ES-I3 (cell line): ENCODE results near the gene DMRT1.
"Not testable (repeated sequence)": the region's sequence is repeated elsewhere in the genome, so short reads cannot be mapped to it uniquely, and the experiment has no call there.

ENCODE experiments used
- H3K36me3 ChIP-seq: 2 replicates; pipeline ENCODE4 v1.6.1; 2013; ENCODE audit warnings: mild to moderate bottlenecking, low read length, control low read depth, moderate library complexity; ENCODE audit not compliant: insufficient read depth
- H3K4me1 ChIP-seq: 2 replicates; pipeline ENCODE4 v1.6.1; 2013; ENCODE audit warnings: mild to moderate bottlenecking, control low read depth, low read length; ENCODE audit not compliant: insufficient read depth
- H3K9ac ChIP-seq: 2 replicates; pipeline ENCODE4 v1.6.1; 2013; ENCODE audit warnings: low read depth, mild to moderate bottlenecking, low read length, moderate library complexity
- H3K9me3 ChIP-seq: 2 replicates; pipeline ENCODE4 v1.6.1; 2013; ENCODE audit warnings: mild to moderate bottlenecking, low read length, moderate library complexity; ENCODE audit not compliant: control insufficient read depth, insufficient read depth

Gene DMRT1

DNA sequence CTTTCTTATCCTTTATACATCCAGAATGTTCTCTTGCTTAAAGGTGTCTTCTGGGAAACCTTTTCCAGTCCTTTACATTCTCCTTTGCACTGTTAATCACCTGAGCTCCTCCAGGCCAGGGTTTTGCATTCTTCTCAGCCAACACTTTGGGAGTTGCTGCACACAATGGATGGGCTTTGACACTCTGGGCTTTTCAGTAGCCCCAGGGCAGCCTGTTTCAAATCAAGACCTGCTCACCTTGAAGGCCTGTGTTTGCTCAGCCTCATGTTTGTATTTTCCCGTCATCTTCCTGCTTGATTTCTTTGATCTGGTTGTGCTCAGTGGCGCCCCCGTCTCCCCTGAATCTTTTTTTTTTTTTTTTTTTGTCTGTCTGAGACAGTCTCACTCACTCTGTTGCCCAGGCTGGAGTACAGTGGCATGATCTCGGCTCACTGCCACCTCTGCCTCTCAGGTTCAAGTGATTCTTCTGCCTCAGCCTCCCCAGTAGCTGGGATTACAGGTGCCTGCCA, 41.0 kb downstream of the DMRT1 start:
- Histone ChIP-seq H3K4me1 (no peaks in the 10 kb centered on the region), H3K9ac (no peak overlapping the region), H3K9me3 (no peaks in the 10 kb centered on the region), H3K36me3 (no peaks in the 10 kb centered on the region)

DNA sequence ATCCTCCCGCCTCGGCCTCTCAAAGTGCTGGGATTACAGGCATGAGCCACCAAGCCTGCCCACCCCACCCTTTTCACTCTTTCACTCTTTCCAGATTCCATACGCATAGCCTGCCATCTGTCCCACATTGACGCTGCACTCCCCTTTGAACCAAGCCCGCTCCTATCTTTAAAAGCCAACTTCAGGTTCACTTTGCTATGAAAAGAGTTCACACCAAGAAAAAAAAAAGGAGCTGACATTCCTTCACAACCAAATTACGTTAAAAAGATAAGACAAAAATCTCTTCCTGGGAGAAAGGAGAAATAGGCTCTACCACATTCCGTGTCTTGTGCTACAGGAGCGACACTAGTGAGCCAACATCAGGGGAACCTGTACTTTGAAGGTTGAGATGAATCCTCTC, 41.5 kb downstream of the DMRT1 start:
- no peaks in the 10 kb centered on the region for H3K9me3 ChIP-seq
- H3K4me1 ChIP-seq = no peaks in the 10 kb centered on the region
- H3K9ac ChIP-seq = no peak overlapping the region
- no peaks in the 10 kb centered on the region for H3K36me3 ChIP-seq

DNA sequence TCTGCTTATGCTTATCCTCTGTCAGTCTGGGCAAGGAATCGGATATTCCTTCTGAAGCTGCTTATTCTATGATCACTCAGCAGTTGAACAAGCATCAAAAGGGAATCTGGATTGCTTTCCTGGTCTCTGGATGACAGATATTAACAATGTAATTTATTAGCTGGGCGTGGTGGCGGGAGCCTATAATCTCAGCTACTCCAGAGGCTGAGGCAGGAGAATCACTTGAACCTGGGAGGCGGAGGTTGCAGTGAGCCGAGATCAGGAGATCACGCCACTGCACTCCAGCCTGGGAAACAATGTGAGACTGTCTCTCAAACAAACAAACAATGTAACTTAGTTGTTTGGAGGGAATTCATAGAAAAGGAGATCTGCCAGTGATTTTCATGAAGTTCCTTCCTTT, 45.4 kb downstream of the DMRT1 start:
- H3K36me3 ChIP-seq = no peaks in the 10 kb centered on the region
- H3K9me3 ChIP-seq = no peaks in the 10 kb centered on the region
- no peaks in the 10 kb centered on the region for H3K4me1 ChIP-seq
- H3K9ac ChIP-seq = no peak overlapping the region

DNA sequence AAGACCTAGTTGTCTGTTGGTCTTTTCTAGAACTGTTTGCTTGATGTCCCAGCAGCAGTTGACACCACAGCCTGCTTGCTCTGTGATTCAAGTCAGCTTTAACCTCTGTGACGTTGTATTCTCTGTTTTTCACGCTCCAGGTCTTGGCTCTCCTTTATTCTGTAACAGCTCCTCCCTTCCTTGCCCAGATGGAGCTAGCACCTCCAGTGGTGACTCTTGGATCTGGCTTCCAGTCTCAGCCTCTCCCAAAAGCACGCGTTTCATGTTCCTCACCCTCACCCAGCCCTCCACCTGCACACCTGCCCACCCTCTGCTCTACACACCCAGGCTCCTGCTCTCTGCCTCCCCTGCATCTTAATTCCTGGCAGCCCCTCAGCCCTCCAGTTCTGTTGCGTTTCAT, 50.6 kb downstream of the DMRT1 start:
- Histone ChIP-seq H3K9ac (no peak overlapping the region), H3K9me3 (no peaks in the 10 kb centered on the region), H3K4me1 (no peaks in the 10 kb centered on the region), H3K36me3 (no peaks in the 10 kb centered on the region; the same call in 1 of the 2 replicates)

DNA sequence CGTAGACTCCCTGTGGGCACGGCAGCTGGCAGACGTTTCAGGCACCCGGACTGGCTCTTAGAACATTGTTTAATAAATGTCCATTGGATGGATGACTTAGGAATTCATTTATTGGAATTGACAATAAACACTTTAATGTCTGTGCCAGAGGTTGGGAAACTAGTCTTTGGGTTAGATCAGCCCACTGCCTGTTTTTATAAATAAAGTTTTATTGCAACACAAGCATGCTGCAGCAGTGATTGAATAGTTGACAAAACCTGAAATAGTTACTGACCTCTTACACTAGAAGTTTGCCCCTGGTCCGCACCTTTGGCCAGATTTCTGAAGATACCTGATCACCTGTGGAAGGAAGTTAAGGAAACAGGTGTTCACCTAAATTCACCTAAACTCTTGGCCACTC, 51.6 kb downstream of the DMRT1 start:
- Histone ChIP-seq H3K9me3 (no peaks in the 10 kb centered on the region), H3K9ac (no peak overlapping the region), H3K4me1 (no peaks in the 10 kb centered on the region), H3K36me3 (no peaks in the 10 kb centered on the region; the same call in 1 of the 2 replicates)

DNA sequence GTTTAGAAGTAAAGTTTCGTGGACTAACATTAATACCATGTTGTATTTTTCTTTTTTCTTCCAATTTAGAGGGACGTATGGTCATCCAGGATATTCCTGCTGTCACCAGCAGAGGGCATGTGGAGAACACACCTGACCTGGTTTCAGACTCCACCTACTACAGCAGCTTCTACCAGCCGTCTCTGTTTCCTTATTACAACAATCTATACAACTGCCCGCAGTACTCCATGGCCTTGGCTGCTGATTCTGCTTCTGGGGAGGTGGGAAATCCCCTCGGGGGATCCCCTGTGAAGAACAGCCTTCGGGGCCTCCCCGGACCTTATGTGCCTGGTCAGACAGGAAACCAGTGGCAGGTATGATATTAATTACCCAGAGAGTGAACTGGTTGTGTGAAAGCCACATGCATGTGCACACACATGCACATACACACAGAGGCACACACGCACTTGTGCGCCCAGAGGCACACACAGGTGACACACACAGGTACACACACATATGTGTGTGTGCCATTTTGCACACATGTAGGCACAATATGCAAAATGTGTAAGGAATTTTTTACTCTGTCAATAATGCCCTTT, 52.4 kb downstream of the DMRT1 start:
- Histone ChIP-seq H3K36me3 (no peaks in the 10 kb centered on the region; the same call in 1 of the 2 replicates), H3K4me1 (no peaks in the 10 kb centered on the region; the same call in 1 of the 2 replicates)

DNA sequence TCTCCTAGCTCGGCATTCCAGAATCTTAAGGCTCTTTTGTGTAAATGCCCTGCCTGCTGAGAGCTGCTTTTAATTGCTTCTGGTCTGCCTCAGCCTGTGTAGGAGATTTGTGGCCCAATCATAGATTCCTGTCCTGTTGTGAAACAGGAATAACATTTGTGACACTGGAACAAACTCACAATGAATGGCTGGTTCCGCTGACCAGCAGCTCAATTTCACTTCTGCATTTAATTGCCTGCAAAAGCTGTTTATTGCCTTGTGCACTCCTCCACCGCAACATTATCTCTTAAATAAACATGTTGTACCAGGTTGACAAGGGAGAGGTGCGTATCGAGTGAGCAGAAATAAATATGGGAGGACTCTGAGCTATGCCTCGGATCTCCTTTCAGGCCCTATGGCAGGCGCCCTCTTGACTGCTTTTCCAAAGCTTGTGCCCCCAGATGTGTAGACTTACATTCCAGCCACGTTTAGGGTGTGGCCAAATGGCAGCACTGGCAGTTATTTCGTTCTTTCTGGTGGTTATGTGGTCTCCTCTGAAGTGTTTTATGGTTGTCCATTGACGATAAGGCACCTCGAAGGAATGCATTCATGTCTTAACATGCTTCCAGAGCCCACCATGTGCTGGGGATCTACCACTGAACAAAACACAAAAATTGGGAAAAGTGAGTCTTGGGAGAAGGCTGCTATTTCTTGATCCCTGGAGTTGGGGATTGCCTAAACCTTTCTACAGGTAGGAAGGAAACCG, 58.1 kb downstream of the DMRT1 start:
- Histone ChIP-seq H3K9me3 (no peaks in the 10 kb centered on the region), H3K36me3 (no peaks in the 10 kb centered on the region; the same call in 1 of the 2 replicates), H3K4me1 (peaks cover 14% of the 10 kb centered on the region; the same call in 1 of the 2 replicates), H3K9ac (no peak overlapping the region)

More for the DNA sequence above, 52.4 kb downstream of the DMRT1 start:
- Histone ChIP-seq H3K9me3 (no peaks in the 10 kb centered on the region), H3K9ac (no peak overlapping the region)

DNA sequence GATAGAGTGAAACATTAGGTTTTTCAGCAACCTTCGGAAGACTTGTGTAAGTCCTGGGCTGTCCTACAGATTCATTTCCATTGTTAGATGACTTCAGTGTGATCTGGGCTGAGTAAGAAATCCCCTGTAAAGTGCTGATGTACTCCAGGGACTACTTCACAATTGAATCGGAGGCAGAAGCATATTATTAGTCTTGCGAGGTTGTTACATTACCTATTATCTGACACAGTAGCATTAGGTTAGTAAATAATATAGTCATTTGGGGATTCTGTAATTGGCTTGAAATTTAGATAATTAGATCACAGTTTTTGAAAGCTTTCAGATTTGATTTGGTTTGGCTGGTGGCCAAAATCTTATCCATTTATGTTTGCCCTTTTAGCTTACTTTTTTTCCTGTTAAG, 62.4 kb downstream of the DMRT1 start:
- Histone ChIP-seq H3K9me3 (no peaks in the 10 kb centered on the region), H3K9ac (no peak overlapping the region), H3K36me3 (no peaks in the 10 kb centered on the region), H3K4me1 (peaks cover 14% of the 10 kb centered on the region; the same call in 1 of the 2 replicates)

DNA sequence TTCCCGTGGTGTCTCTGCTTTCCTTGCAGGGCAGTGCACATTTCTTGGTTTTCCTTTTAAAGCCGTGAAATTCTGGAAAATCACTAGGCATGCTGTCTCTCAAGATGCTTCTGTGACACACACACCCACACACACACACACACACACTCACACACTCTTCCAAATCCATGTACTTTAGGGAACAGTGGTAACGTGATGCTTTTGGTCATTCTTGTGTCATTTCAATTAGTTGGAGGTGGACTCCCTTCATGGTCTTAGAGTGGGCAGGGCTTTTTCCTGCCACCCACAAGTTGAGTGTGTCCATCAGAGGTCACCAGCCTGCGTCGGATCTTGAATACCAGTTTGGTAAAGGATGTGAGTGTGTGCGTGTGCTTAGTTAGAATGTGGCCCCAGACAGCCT, 64.4 kb downstream of the DMRT1 start:
- H3K36me3 ChIP-seq = no peaks in the 10 kb centered on the region
- H3K9ac ChIP-seq = no peak overlapping the region
- H3K9me3 ChIP-seq = no peaks in the 10 kb centered on the region
- H3K4me1 ChIP-seq = peaks cover 10% of the 10 kb centered on the region; the same call in 1 of the 2 replicates

DNA sequence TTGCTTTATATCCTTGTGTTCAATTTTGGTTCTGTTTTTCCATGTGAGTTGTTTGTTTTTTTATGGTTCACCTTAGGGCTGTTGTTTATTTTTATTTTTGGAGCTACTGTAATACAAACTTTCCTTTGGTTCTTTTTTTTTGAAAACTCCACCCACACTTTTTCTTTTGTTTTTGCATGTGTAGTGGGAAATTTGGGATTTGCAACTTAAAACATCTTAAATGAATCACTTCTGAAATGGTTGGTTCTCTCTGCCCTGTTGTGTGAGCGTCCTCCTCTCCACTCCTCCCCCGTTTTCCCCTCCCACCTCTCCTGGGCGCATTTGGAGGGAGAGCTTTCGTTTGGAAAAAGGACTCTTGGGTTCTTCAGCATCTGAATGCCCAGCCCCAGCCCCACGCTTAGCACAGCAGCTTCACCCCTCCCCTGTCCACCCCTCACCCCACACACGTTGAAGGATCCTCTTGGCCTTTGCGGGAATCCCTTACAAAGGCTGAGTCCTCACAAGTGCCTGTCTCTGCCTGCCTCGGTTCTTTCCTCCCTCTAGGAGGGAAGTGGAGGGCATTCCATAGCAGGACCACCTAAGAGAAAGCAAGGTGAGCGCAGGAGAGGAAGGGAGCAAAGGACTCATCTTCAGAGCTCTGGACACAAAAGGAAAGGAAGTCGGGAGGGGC, 67.2 kb downstream of the DMRT1 start:
- H3K4me1 ChIP-seq = peaks cover under 1% of the 10 kb centered on the region; the same call in 1 of the 2 replicates
- H3K9me3 ChIP-seq = no peaks in the 10 kb centered on the region
- H3K9ac ChIP-seq = peak overlapping the region; percentile 17; the same call in 1 of the 2 replicates
- H3K36me3 ChIP-seq = no peaks in the 10 kb centered on the region

DNA sequence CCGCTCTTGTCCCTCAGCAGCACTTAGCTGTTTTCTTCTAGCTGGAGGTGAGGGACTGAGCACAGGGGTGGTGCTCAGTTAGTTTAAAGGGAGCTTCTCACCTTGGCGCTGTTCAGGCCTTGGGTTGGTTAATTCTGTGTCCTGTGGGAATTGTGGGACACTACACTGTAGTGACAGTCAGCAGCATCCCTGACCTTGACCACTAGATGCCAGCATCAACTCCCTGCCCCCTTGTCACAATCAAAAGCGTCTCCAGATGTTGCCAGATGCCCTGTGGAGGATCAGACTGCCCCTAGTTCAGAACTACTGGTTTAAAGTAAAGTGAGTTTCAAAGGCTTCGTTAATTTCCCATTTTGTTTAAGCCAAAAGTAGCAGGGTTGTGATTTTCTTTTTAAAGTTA, 69.5 kb downstream of the DMRT1 start:
- H3K36me3 ChIP-seq = no peaks in the 10 kb centered on the region
- no peak overlapping the region for H3K9ac ChIP-seq
- no peaks in the 10 kb centered on the region for H3K4me1 ChIP-seq
- H3K9me3 ChIP-seq = no peaks in the 10 kb centered on the region

DNA sequence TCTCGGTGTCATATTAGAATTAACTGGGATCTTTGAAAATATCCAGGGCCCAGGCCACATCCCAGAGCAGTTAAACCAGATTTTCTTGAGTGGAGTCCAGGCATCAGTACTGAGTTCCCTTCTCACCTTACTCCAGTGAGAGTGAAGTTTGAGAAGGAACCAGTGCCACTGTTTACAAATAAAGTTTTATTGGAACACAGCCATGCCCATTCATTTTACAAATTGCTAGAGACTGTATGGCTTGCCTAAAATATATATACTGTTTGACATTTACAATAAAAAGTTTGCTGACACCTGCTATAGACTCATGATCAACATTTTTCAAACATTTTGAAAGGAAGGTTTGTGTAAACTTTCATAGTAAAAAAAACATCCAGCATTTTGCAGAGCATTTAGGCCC, 71.3 kb downstream of the DMRT1 start:
- H3K9ac ChIP-seq = no peak overlapping the region
- H3K4me1 ChIP-seq = no peaks in the 10 kb centered on the region
- H3K36me3 ChIP-seq = no peaks in the 10 kb centered on the region
- H3K9me3 ChIP-seq = no peaks in the 10 kb centered on the region

DNA sequence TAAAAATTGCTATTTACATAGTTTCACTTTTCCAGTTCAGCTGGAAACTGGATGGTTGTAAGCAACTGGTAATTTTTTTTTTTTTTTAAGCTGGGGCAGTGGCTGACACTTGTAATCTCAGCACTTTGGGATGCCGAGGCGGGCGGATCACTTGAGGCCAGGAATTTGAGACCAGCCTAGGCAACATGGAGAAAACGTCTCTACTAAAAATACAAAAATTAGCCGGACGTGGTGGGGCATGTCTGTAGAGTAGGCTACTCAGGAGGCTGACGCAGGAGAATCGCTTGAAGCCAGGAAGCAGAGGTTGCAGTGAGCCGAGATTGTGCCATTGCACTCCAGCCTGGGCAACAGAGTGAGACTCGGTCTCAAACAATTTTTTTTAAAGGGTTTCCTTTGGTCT, 72.0 kb downstream of the DMRT1 start:
- H3K9me3 ChIP-seq, H3K36me3 ChIP-seq, H3K4me1 ChIP-seq, H3K9ac ChIP-seq: not testable (repeated sequence)

DNA sequence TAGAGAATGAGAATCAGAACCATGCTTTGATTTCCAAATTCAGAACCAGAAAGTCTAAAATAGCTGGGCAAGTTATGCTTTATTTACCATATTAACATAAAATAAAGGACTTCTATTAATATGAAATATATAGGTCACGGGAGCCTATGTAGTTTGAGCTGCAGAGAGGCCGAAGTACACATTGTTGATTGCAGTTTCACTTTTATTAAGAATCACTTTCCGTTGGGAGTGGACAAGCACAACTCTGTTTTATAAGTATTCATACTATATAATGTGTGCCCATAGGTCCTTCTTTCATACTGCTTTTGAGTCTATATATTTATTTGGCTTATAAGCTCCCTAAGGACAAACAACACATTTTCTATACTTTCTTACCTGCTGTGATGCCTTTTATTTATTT, 76.2 kb downstream of the DMRT1 start:
- Histone ChIP-seq H3K36me3 (no peaks in the 10 kb centered on the region), H3K9ac (no peak overlapping the region), H3K9me3 (no peaks in the 10 kb centered on the region), H3K4me1 (no peaks in the 10 kb centered on the region)

DNA sequence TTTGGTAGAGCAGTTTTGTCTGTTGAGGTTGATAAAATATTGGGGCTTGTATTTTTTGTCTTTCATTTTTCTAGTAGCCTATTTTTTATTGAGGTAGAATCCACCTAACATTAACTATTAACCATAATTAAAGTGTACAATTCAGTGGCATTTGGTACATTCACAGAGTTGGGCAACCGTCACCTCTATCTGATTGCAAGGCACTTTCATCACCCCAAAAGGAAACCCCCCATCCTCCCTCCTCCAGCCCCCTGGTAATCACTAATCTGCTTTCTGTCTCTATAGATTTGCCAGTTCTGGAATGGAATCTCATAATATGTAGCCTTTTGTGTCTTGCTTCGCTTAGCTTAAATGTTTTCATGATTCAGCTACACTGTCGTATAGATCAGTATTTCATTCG, 79.4 kb downstream of the DMRT1 start:
- Histone ChIP-seq H3K4me1 (no peaks in the 10 kb centered on the region), H3K9me3 (no peaks in the 10 kb centered on the region), H3K36me3 (no peaks in the 10 kb centered on the region), H3K9ac (no peak overlapping the region)
